ENCODE data around the gene C16orf96. TPM values are rescaled to one million over a fixed set of nuclear protein-coding genes. Genes with fewer than 3 reads are reported as not detected.

The C16orf96 gene
- total RNA-seq, 1 experiment from 2014 or later: 0.15 TPM

DNA sequence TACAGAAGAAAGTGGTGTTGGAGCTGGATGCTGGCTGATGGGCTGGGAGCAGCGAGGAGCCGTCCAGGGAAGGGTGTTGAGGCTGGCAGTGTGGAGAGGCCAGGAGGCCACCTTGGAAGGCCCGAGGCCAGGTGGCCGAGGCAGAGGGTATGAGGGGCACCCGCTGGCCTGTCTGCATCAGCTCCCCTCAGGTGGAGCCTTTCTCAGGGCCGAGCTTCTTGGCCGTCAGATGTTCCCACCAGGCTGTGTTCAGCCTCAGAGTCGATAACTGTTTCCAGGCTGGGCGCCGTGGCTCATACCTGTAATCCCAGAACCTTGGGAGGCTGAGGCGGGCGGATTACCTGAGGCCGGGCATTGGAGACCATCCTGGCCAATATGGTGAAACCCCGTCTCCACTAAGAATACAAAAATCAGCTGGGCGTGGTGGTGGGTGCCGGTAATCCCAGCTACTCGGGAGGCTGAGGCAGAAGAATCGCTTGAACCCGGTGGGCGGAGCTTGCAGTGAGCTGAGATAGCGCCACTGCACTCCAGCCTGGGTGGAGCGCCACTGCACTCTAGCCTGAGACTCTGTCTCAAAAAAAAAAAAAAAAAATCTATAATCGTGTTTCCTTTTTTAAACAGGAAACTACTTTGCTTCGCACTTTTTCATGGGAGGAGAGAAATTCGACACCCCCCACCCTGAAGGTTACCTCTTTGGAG lies 93.8 kb downstream of the C16orf96 start:
- H3K27ac ChIP-seq (ENCODE audit: low read length): no peak overlapping the region
- ChIA-PET POLR2A (interaction anchor here (0.7 kb wide), 1 partner anchor 175 kb away, joined by 5 read pairs; the partner anchor contains the start of gene NMRAL1), CTCF (interaction anchor here (0.6 to 0.8 kb wide), 2 partner anchors 34 to 192 kb away, joined by 3 to 7 read pairs; no protein-coding TSS in a partner anchor)
- ATAC-seq (no peak), DNase-seq (ENCODE audit: low read depth, low spot score) (no peak)
- no TSS peak for BruUV-seq (replicated peaks)
- no peak for TF ChIP-seq TCF7L2 (IDR thresholded peaks at IDR 0.05; ENCODE audit: low read depth, low read length)
- H3K36me3 ChIP-seq (ENCODE audit: control insufficient read depth, insufficient read depth, low read length): no peaks in the 10 kb centered on the region
- H3K9me3 ChIP-seq (ENCODE audit: control insufficient read depth, insufficient read depth, low read depth, low read length): no peaks in the 10 kb centered on the region
- H3K4me3 ChIP-seq (ENCODE audit: low read depth in 2 of 2, low read length in 2 of 2): no peak overlapping the region
- H3K27me3 ChIP-seq (ENCODE audit: control insufficient read depth, insufficient read depth, low read length): no peaks in the 10 kb centered on the region
- no peaks in the 10 kb centered on the region for H3K4me1 ChIP-seq (ENCODE audit: control insufficient read depth, insufficient read depth, low read length)
- intact Hi-C loops (cut with micrococcal nuclease; ENCODE audit: unreplicated experiment): no loop called here
- in situ Hi-C loops (cut with HindIII; ENCODE audit: low pct_unique_long_range_greater_than_20kb, low sequenced_read_pairs): no loop called here

Other genes with a start within 250 kb of the C16orf96 start
- 87.3 TPM for gene GLIS2, start 240.3 kb upstream of the C16orf96 start, total RNA-seq (2021; ENCODE audit: unreplicated experiment)
- gene PAM16, start 205.0 kb upstream of the C16orf96 start, total RNA-seq (2021; ENCODE audit: unreplicated experiment): 104 TPM
- gene VASN, start 184.5 kb upstream of the C16orf96 start, total RNA-seq (2021; ENCODE audit: unreplicated experiment): 33.5 TPM
- 37.5 TPM for gene CORO7, start 139.7 kb upstream of the C16orf96 start, total RNA-seq (2021; ENCODE audit: unreplicated experiment)
- gene DNAJA3, start 130.5 kb upstream of the C16orf96 start, total RNA-seq (2021; ENCODE audit: unreplicated experiment): 68.7 TPM
- gene NMRAL1, start 81.7 kb upstream of the C16orf96 start, total RNA-seq (2021; ENCODE audit: unreplicated experiment): 109 TPM
- gene HMOX2, start 79.9 kb upstream of the C16orf96 start, total RNA-seq (2021; ENCODE audit: unreplicated experiment): 72.6 TPM
- gene CDIP1, start 17.6 kb upstream of the C16orf96 start, total RNA-seq (2021; ENCODE audit: unreplicated experiment): 26.8 TPM
- gene UBALD1, start 58.5 kb downstream of the C16orf96 start, total RNA-seq (2021; ENCODE audit: unreplicated experiment): 29.9 TPM
- gene MGRN1, start 68.5 kb downstream of the C16orf96 start, total RNA-seq (2021; ENCODE audit: unreplicated experiment): 59.7 TPM
- gene NUDT16L1, start 137.2 kb downstream of the C16orf96 start, total RNA-seq (2021; ENCODE audit: unreplicated experiment): 42.9 TPM
- gene ANKS3, start 177.9 kb downstream of the C16orf96 start, total RNA-seq (2021; ENCODE audit: unreplicated experiment): 26.6 TPM
- 2.3 TPM for gene DNAAF8, start 178.2 kb downstream of the C16orf96 start, total RNA-seq (2021; ENCODE audit: unreplicated experiment)
- 25.8 TPM for gene ZNF500, start 210.8 kb downstream of the C16orf96 start, total RNA-seq (2021; ENCODE audit: unreplicated experiment)
- gene SEPTIN12, start 232.0 kb downstream of the C16orf96 start, total RNA-seq (2021; ENCODE audit: unreplicated experiment): not detected
- not detected for gene SMIM22, start 239.0 kb downstream of the C16orf96 start, total RNA-seq (2021; ENCODE audit: unreplicated experiment)
- 31.9 TPM for gene ROGDI, start 246.3 kb downstream of the C16orf96 start, total RNA-seq (2021; ENCODE audit: unreplicated experiment)

Data from Panc1 (cell line).